HFFc6 (cell line): ENCODE measurements around the gene PLEKHA7. TPM values are rescaled to one million over a fixed set of nuclear protein-coding genes. Genes with fewer than 3 reads are reported as not detected.

Source experiments
- DNase-seq: peaks from one replicate; pipeline ENCODE4 v3.0.0-alpha.2; 2018
- H3K27ac Mint-ChIP-seq: 2 replicates; pipeline ENCODE4 v1.8.0; 2020; ENCODE audit warnings: mild to moderate bottlenecking, mixed read lengths
- H3K27me3 Mint-ChIP-seq: 2 replicates; pipeline ENCODE4 v1.8.0; 2021; ENCODE audit warnings: mild to moderate bottlenecking, moderate library complexity, mixed read lengths; ENCODE audit not compliant: insufficient read depth
- H3K36me3 Mint-ChIP-seq: 2 replicates; pipeline ENCODE4 v1.8.0; 2021; ENCODE audit warnings: low read depth, mixed read lengths
- H3K4me1 Mint-ChIP-seq: 2 replicates; pipeline ENCODE4 v1.8.0; 2020; ENCODE audit warnings: low read depth, mixed read lengths
- H3K4me3 Mint-ChIP-seq: 2 replicates; pipeline ENCODE4 v1.8.0; 2020; ENCODE audit warnings: mild to moderate bottlenecking, moderate library complexity, mixed read lengths
- H3K9me3 Mint-ChIP-seq: 2 replicates; pipeline ENCODE4 v1.8.0; 2020; ENCODE audit warnings: mild to moderate bottlenecking, mixed read lengths
- CTCF ChIP-seq: fragments of 200-600 bp; sonication (generic); IDR thresholded peaks from 2 replicates; pipeline ENCODE4 v1.5.0; 2021; ENCODE audit warnings: antibody characterized with exemption, mild to moderate bottlenecking
- total RNA-seq, 6 experiments: library from RNA; stranded (reverse); fragmentation: NEBNext Ultra II Directional; extraction: Animal tissue kit (Norgen Biotek cat#: 25700); gene quantifications; 2 replicates in 1 of 6; 3 replicates in 5 of 6; pipeline ENCODE4 v1.2.3, GENCODE V29; 2021

PLEKHA7 gene
- total RNA-seq, 6 experiments from 2014 or later, result 0.07 to 0.24 (median 0.08) TPM; not detected in 3

GRCh38 chr11:16956538-16957153 is 57.6 kb downstream of the PLEKHA7 start:
- no peak overlapping the region for H3K27ac Mint-ChIP-seq
- TF ChIP-seq CTCF, result no peak
- no peak overlapping the region for H3K4me3 Mint-ChIP-seq
- peaks cover 14% of the 10 kb centered on the region for H3K27me3 Mint-ChIP-seq
- peaks cover 5% of the 10 kb centered on the region; the same call in 1 of the 2 replicates for H3K4me1 Mint-ChIP-seq
- no peak for DNase-seq
- H3K9me3 Mint-ChIP-seq, result no peaks in the 10 kb centered on the region
- H3K36me3 Mint-ChIP-seq, result no peaks in the 10 kb centered on the region

- H3K4me1 Mint-ChIP-seq, result no peaks in the 10 kb centered on the region
Observed at GRCh38 chr11:16953663-16954062, 60.6 kb downstream of the PLEKHA7 start.

DNA sequence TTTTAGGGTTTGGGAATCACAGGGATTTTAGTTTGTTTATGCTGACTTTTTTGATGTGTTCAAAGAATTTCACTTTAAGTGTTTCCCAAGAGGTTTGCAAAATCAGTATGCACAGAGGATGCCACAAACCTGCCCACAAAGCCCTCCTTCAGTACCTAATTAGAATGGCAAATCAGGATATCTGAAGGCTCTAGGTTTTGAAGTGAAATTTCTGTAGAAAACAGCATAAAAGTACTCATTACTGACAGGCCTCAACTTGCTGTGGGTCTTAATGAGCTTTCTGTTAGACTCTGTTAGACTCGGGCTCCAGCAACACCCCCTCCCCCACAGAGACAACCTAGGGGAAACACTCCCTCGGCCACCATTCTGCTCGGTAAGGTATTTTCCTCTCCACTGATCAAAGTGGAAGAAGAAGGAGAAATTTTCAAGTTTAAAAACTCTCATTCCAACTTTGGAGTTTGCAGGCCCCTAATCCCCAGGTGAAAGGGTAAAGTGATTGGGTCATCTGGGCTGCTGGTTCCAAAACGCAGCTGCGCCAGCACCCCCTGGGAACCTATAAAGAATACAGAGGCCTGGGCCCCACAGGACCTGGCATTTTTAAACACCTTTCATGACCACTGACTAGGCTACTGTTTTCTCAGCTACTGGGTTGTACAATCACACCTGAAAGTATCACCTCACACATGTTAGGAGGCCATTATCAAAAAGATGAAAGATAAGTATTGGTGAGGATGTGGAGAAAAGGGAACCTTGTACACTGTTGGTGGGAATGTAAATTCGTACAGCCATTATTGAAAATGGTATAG is 67.5 kb downstream of the PLEKHA7 start:
- no peaks in the 10 kb centered on the region for H3K9me3 Mint-ChIP-seq
- no peak overlapping the region for H3K27ac Mint-ChIP-seq
- no peaks in the 10 kb centered on the region for H3K4me1 Mint-ChIP-seq
- H3K36me3 Mint-ChIP-seq, result no peaks in the 10 kb centered on the region
- DNase-seq, result no peak
- no peak for TF ChIP-seq CTCF
- H3K4me3 Mint-ChIP-seq, result no peak overlapping the region
- peaks cover 10% of the 10 kb centered on the region for H3K27me3 Mint-ChIP-seq

More at GRCh38 chr11:16953663-16954062, 60.6 kb downstream of the PLEKHA7 start:
- Mint-ChIP-seq H3K27me3 (peaks cover 11% of the 10 kb centered on the region), H3K27ac (no peak overlapping the region), H3K36me3 (no peaks in the 10 kb centered on the region), H3K9me3 (no peaks in the 10 kb centered on the region), H3K4me3 (no peak overlapping the region)
- no peak for TF ChIP-seq CTCF
- DNase-seq, result no peak

GRCh38 chr11:16945671-16946469 is 68.3 kb downstream of the PLEKHA7 start:
- no peak overlapping the region for H3K4me3 Mint-ChIP-seq
- H3K36me3 Mint-ChIP-seq, result no peaks in the 10 kb centered on the region
- H3K9me3 Mint-ChIP-seq, result no peaks in the 10 kb centered on the region
- H3K27ac Mint-ChIP-seq, result no peak overlapping the region
- peak; percentile 28 for DNase-seq
- peaks cover 10% of the 10 kb centered on the region for H3K27me3 Mint-ChIP-seq
- H3K4me1 Mint-ChIP-seq, result no peaks in the 10 kb centered on the region
- TF ChIP-seq CTCF, result peak; percentile 77

GRCh38 chr11:16942911-16943310 is 71.3 kb downstream of the PLEKHA7 start:
- peaks cover 13% of the 10 kb centered on the region for H3K27me3 Mint-ChIP-seq
- TF ChIP-seq CTCF, result no peak
- H3K36me3 Mint-ChIP-seq, result no peaks in the 10 kb centered on the region
- DNase-seq, result no peak
- H3K4me1 Mint-ChIP-seq, result no peaks in the 10 kb centered on the region
- H3K9me3 Mint-ChIP-seq, result no peaks in the 10 kb centered on the region
- H3K4me3 Mint-ChIP-seq, result no peak overlapping the region
- no peak overlapping the region for H3K27ac Mint-ChIP-seq
